Measurements from ENCODE around the gene MYADM.
"Not testable (repeated sequence)": the region's sequence is repeated elsewhere in the genome, so short reads cannot be mapped to it uniquely, and the experiment has no call there.

- not testable (repeated sequence) for TF ChIP-seq CTCF (IDR thresholded peaks at IDR 0.05; ENCODE audit: low read depth, low read length, missing input control); ZBTB33 (IDR thresholded peaks at IDR 0.05); GABPA (IDR thresholded peaks at IDR 0.05 in 1 of 2, conservative IDR thresholded peaks at IDR 0.05 in 1 of 2); EGR1 (IDR thresholded peaks at IDR 0.05; ENCODE audit: low read depth in 2 of 2); RXRA (IDR thresholded peaks at IDR 0.05); RAD21 (IDR thresholded peaks at IDR 0.05); FOXA1 (IDR thresholded peaks at IDR 0.05); HNF4G (IDR thresholded peaks at IDR 0.05); REST (IDR thresholded peaks at IDR 0.05)
- TF ChIP-seq, protein P1, sequence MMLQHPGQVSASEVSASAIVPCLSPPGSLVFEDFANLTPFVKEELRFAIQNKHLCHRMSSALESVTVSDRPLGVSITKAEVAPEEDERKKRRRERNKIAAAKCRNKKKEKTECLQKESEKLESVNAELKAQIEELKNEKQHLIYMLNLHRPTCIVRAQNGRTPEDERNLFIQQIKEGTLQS (IDR thresholded peaks at IDR 0.05), result not testable (repeated sequence)
These were observed 29.2 kb upstream of the MYADM start for GRCh38 chr19:53838446-53838845.
